HepG2 (cell line): ENCODE measurements around the gene AHNAK. TPM values are rescaled to one million over a fixed set of nuclear protein-coding genes. Genes with fewer than 3 reads are reported as not detected.

Experiments
- FOSL2 ChIP-seq: sonication (generic); formaldehyde crosslinking; IDR thresholded peaks from 2 replicates; pipeline ENCODE4 v1.4.0; 2020; ENCODE audit warnings: missing genetic modification reagents
- GABPB1 ChIP-seq: IDR thresholded peaks from 2 replicates; pipeline ENCODE4 v1.6.1; 2016; ENCODE audit warnings: mild to moderate bottlenecking, missing genetic modification reagents, moderate library complexity, missing compliant biosample characterization
- KAT7 ChIP-seq: IDR thresholded peaks from 2 replicates; pipeline ENCODE4 v1.6.1; 2018; ENCODE audit warnings: borderline replicate concordance, missing compliant biosample characterization
- KLF16 ChIP-seq, 2 experiments: sonication (generic) in 1 of 2; formaldehyde crosslinking in 1 of 2; IDR thresholded peaks; 2 replicates each; pipeline versions ENCODE4 v1.6.1 to v1.8.0; 2016 to 2023; ENCODE audit warnings: missing genetic modification reagents in 2 of 2, missing compliant biosample characterization in 1 of 2
- MYC ChIP-seq: sonication (generic); formaldehyde crosslinking; IDR thresholded peaks from 2 replicates; pipeline ENCODE4 v1.9.0; 2021; ENCODE audit warnings: missing genetic modification reagents, borderline replicate concordance
- NAIF1 ChIP-seq: sonication (generic); formaldehyde crosslinking; IDR thresholded peaks from 2 replicates; pipeline ENCODE4 v1.5.0; 2020; ENCODE audit warnings: mild to moderate bottlenecking, missing genetic modification reagents, borderline replicate concordance
- NFYB ChIP-seq: sonication (generic); formaldehyde crosslinking; IDR thresholded peaks from 2 replicates; pipeline ENCODE4 v1.4.0; 2020; ENCODE audit warnings: missing genetic modification reagents
- POLR2G ChIP-seq: fragments of 200-400 bp; formaldehyde crosslinking; IDR thresholded peaks from 2 replicates; pipeline ENCODE4 v1.6.1; 2018; ENCODE audit warnings: mild to moderate bottlenecking, low read depth, low read length, moderate library complexity
- REPIN1 ChIP-seq: sonication (generic); formaldehyde crosslinking; IDR thresholded peaks from 2 replicates; pipeline ENCODE4 v1.8.0; 2022; ENCODE audit warnings: missing genetic modification reagents, low read depth, mild to moderate bottlenecking, borderline replicate concordance
- SMAD9 ChIP-seq: sonication (generic); formaldehyde crosslinking; IDR thresholded peaks from 2 replicates; pipeline ENCODE4 v1.5.1; 2020; ENCODE audit warnings: mild to moderate bottlenecking, missing genetic modification reagents
- THAP11 ChIP-seq: IDR thresholded peaks from 2 replicates; pipeline ENCODE4 v1.6.1; 2016; ENCODE audit warnings: missing biosample characterization, missing genetic modification reagents
- ZNF224 ChIP-seq: sonication (generic); formaldehyde crosslinking; IDR thresholded peaks from 2 replicates; pipeline ENCODE4 v1.5.0; 2020; ENCODE audit warnings: mild to moderate bottlenecking, missing genetic modification reagents
- ZNF256 ChIP-seq: sonication (generic); formaldehyde crosslinking; conservative IDR thresholded peaks from 2 replicates; pipeline ENCODE4 v1.4.0; 2020; ENCODE audit warnings: missing genetic modification reagents
- ZNF260 ChIP-seq: sonication (generic); formaldehyde crosslinking; IDR thresholded peaks from 2 replicates; pipeline ENCODE4 v1.4.0; 2020; ENCODE audit warnings: missing genetic modification reagents, low read depth, mild to moderate bottlenecking, borderline replicate concordance
- ZNF430 ChIP-seq: sonication (generic); formaldehyde crosslinking; IDR thresholded peaks from 2 replicates; pipeline ENCODE4 v1.9.0; 2021; ENCODE audit warnings: mild to moderate bottlenecking, missing genetic modification reagents
- polyA plus RNA-seq, 8 experiments: library from polyadenylated mRNA; depleted of rRNA in 3 of 8; stranded (reverse) in 7 of 8; unstranded in 1 of 8; fragments of >200 nt; fragmentation: Illumina TruSeq in 4 of 8; extraction: Trizol in 4 of 8; gene quantifications; 2 replicates each; pipeline versions ENCODE4 v1.2.1 to v1.2.3, GENCODE V29; 2011 to 2016; ENCODE audit warnings: low read depth in 4 of 8, missing spikeins in 1 of 8, mixed read lengths in 1 of 8; ENCODE audit not compliant: insufficient read depth in 1 of 8
- total RNA-seq, 5 experiments: library from RNA; depleted of rRNA; stranded (reverse); fragments of >200 nt; fragmentation: Illumina TruSeq; extraction: Trizol; gene quantifications; 2 replicates each; pipeline ENCODE4 v1.2.3, GENCODE V29; 2016; ENCODE audit warnings: low read depth in 1 of 5
- TF ChIP-seq, protein P1 (sequence below): sonication (generic); formaldehyde crosslinking; IDR thresholded peaks from 2 replicates; pipeline ENCODE4 v1.5.1; 2020; ENCODE audit warnings: missing genetic modification reagents, mild to moderate bottlenecking, borderline replicate concordance
- TF ChIP-seq, protein P2 (sequence below): IDR thresholded peaks from 2 replicates; pipeline ENCODE4 v1.6.1; 2016; ENCODE audit warnings: missing compliant biosample characterization, missing genetic modification reagents, borderline replicate concordance
- TF ChIP-seq, protein P3 (sequence below): conservative IDR thresholded peaks from 2 replicates; pipeline ENCODE4 v1.6.1; 2018; ENCODE audit warnings: missing genetic modification reagents
- TF ChIP-seq, protein P4 (sequence below): IDR thresholded peaks from 2 replicates; pipeline ENCODE4 v1.6.1; 2016
- TF ChIP-seq, protein P5 (sequence below): sonication (generic); formaldehyde crosslinking; IDR thresholded peaks from 2 replicates; pipeline ENCODE4 v1.4.0; 2020; ENCODE audit warnings: mild to moderate bottlenecking, missing genetic modification reagents

AHNAK gene
- total and polyA plus RNA-seq, 2 of the 13 experiments (the other 11 are each of a cell fraction or from before 2014, with no cell fraction given): 23.4 to 25.0 TPM

DNA sequence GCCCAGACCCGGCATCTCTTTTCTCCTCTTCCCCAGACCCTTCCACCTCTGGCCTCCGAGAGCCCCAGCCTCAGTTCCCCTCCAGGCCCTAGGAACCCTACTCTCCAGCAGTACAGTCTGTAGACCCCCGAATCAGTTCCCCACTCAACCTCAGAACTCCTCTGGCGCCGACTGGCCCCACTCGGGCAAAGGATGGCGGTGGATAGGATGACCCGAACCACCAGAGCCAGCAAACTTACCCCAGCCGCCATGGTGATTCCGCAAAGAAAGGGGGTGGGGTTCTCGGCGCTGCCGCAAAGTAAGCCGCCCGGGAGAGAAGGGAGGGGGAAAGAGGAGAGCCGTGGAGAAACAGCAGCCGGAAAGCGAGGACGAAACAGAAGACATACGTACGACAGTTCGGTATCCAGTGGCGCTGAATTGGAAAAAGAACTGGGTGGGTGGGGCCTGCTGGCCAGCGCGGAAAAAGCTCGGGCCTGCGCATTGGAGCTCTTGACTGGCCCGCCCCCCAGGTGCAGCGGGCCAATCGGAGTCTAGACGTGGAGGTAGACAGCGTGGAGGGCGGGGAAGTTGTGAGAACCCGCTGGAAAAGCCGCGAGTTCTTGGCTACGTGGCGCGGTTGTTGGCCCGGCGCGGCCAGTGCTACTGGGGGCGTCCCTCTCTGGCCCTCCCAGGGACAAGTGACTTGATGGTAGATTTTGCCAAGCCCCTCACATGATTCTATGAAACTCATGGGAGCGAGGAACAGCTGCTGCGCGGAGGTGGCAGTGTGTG, 27.2 kb upstream of the AHNAK start, which contains the start of gene EEF1G (continued):
- TF ChIP-seq, protein P1, sequence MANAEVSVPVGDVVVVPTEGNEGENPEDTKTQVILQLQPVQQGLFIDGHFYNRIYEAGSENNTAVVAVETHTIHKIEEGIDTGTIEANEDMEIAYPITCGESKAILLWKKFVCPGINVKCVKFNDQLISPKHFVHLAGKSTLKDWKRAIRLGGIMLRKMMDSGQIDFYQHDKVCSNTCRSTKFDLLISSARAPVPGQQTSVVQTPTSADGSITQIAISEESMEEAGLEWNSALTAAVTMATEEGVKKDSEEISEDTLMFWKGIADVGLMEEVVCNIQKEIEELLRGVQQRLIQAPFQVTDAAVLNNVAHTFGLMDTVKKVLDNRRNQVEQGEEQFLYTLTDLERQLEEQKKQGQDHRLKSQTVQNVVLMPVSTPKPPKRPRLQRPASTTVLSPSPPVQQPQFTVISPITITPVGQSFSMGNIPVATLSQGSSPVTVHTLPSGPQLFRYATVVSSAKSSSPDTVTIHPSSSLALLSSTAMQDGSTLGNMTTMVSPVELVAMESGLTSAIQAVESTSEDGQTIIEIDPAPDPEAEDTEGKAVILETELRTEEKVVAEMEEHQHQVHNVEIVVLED (CRISPR knock-in tag): peak; percentile 63; the same call in 1 of the 2 replicates
- peak; percentile 86 for TF ChIP-seq THAP11
- TF ChIP-seq, protein P2, sequence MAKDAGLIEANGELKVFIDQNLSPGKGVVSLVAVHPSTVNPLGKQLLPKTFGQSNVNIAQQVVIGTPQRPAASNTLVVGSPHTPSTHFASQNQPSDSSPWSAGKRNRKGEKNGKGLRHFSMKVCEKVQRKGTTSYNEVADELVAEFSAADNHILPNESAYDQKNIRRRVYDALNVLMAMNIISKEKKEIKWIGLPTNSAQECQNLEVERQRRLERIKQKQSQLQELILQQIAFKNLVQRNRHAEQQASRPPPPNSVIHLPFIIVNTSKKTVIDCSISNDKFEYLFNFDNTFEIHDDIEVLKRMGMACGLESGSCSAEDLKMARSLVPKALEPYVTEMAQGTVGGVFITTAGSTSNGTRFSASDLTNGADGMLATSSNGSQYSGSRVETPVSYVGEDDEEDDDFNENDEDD (CRISPR knock-in tag): peak; percentile 63; the same call in 1 of the 2 replicates
- peak; percentile 55; the same call in 1 of the 2 replicates for TF ChIP-seq MYC (CRISPR knock-in tag)
- TF ChIP-seq POLR2G: peak; percentile 93
- peak; percentile 36; the same call in 1 of the 2 replicates for TF ChIP-seq REPIN1 (CRISPR knock-in tag)
- TF ChIP-seq, protein P3, sequence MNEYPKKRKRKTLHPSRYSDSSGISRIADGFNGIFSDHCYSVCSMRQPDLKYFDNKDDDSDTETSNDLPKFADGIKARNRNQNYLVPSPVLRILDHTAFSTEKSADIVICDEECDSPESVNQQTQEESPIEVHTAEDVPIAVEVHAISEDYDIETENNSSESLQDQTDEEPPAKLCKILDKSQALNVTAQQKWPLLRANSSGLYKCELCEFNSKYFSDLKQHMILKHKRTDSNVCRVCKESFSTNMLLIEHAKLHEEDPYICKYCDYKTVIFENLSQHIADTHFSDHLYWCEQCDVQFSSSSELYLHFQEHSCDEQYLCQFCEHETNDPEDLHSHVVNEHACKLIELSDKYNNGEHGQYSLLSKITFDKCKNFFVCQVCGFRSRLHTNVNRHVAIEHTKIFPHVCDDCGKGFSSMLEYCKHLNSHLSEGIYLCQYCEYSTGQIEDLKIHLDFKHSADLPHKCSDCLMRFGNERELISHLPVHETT: 0 out of 2 replicates have a peak, but pooled peaks have one; percentile 31
- peak; percentile 1; the same call in 1 of the 2 replicates for TF ChIP-seq KAT7 (CRISPR knock-in tag)
- TF ChIP-seq KLF16 (CRISPR knock-in tag; IDR thresholded peaks at IDR 0.05): peak in 1 of 2 experiments; percentile 83; a peak in 2 of 4 replicates
- peak; percentile 82; the same call in 1 of the 2 replicates for TF ChIP-seq ZNF224
- TF ChIP-seq ZNF430 (CRISPR knock-in tag): peak; percentile 92
- TF ChIP-seq, protein P4, sequence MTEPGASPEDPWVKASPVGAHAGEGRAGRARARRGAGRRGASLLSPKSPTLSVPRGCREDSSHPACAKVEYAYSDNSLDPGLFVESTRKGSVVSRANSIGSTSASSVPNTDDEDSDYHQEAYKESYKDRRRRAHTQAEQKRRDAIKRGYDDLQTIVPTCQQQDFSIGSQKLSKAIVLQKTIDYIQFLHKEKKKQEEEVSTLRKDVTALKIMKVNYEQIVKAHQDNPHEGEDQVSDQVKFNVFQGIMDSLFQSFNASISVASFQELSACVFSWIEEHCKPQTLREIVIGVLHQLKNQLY (CRISPR knock-in tag): 0 out of 2 replicates have a peak, but pooled peaks have one; percentile 10
- peak; percentile 59; the same call in 1 of the 2 replicates for TF ChIP-seq ZNF256 (CRISPR knock-in tag)
- TF ChIP-seq NFYB (CRISPR knock-in tag): peak; percentile 77
- peak; percentile 67 for TF ChIP-seq GABPB1 (CRISPR knock-in tag)
- TF ChIP-seq SMAD9: peak; percentile 83; the same call in 1 of the 2 replicates
- TF ChIP-seq FOSL2 (CRISPR knock-in tag): peak; percentile 17; the same call in 1 of the 2 replicates
- TF ChIP-seq, protein P5, sequence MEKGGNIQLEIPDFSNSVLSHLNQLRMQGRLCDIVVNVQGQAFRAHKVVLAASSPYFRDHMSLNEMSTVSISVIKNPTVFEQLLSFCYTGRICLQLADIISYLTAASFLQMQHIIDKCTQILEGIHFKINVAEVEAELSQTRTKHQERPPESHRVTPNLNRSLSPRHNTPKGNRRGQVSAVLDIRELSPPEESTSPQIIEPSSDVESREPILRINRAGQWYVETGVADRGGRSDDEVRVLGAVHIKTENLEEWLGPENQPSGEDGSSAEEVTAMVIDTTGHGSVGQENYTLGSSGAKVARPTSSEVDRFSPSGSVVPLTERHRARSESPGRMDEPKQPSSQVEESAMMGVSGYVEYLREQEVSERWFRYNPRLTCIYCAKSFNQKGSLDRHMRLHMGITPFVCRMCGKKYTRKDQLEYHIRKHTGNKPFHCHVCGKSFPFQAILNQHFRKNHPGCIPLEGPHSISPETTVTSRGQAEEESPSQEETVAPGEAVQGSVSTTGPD (CRISPR knock-in tag): peak; percentile 72; the same call in 1 of the 2 replicates
- no peak for TF ChIP-seq ZNF260 (CRISPR knock-in tag)
- TF ChIP-seq NAIF1: peak; percentile 88
